Parathyroid adenoma (tissue), 2 donors: ENCODE results near the gene PNPLA1.

ENCODE experiments used
- H2AFZ ChIP-seq: fragments of 300-600 bp; sonication (generic); one replicate; pipeline ENCODE4 v1.7.0; 2017; ENCODE audit warnings: antibody characterized with exemption, mild to moderate bottlenecking
- H3K27ac ChIP-seq: fragments of 300-600 bp; sonication (generic); one replicate; pipeline ENCODE4 v1.7.0; 2017
- H3K27me3 ChIP-seq: fragments of 300-600 bp; sonication (generic); one replicate; pipeline ENCODE4 v1.7.0; 2017; ENCODE audit warnings: low read length; ENCODE audit not compliant: control insufficient read depth, insufficient read depth
- H3K36me3 ChIP-seq: fragments of 300-600 bp; sonication (generic); one replicate; pipeline ENCODE4 v1.7.0; 2017; ENCODE audit warnings: low read length; ENCODE audit not compliant: control insufficient read depth, insufficient read depth
- H3K4me1 ChIP-seq: fragments of 300-600 bp; sonication (generic); one replicate; pipeline ENCODE4 v1.7.0; 2017; ENCODE audit warnings: control low read depth
- H3K4me2 ChIP-seq: fragments of 300-600 bp; sonication (generic); one replicate; pipeline ENCODE4 v1.7.0; 2017; ENCODE audit warnings: low read length
- H3K4me3 ChIP-seq: fragments of 300-600 bp; sonication (generic); one replicate; pipeline ENCODE4 v1.7.0; 2017; ENCODE audit warnings: low read depth, low read length
- H3K79me2 ChIP-seq: fragments of 300-600 bp; sonication (generic); one replicate; pipeline ENCODE4 v1.7.0; 2017; ENCODE audit warnings: control low read depth
- H3K9ac ChIP-seq: fragments of 300-600 bp; sonication (generic); one replicate; pipeline ENCODE4 v1.7.0; 2017; ENCODE audit warnings: mild to moderate bottlenecking
- H3K9me3 ChIP-seq: fragments of 300-600 bp; sonication (generic); one replicate; pipeline ENCODE4 v1.7.0; 2017; ENCODE audit warnings: low read length; ENCODE audit not compliant: control insufficient read depth
- CTCF ChIP-seq: fragments of 300-600 bp; sonication (generic); IDR thresholded peaks from one replicate; pipeline ENCODE4 v1.7.0; 2017; ENCODE audit warnings: antibody characterized with exemption, mild to moderate bottlenecking
- donor health status: primary hyperparathyroidism.

PNPLA1 gene

GRCh38 chr6:36296240-36296639 lies 26.4 kb downstream of the PNPLA1 start:
- H3K4me3 ChIP-seq: no peak overlapping the region
- no peaks in the 10 kb centered on the region for H3K27me3 ChIP-seq
- no peaks in the 10 kb centered on the region for H3K9me3 ChIP-seq
- no peak overlapping the region for H2AFZ ChIP-seq
- no peak overlapping the region for H3K9ac ChIP-seq
- no peak for TF ChIP-seq CTCF
- no peak overlapping the region for H3K4me2 ChIP-seq
- no peak overlapping the region for H3K27ac ChIP-seq
- H3K79me2 ChIP-seq: no peaks in the 10 kb centered on the region
- no peaks in the 10 kb centered on the region for H3K36me3 ChIP-seq
- no peaks in the 10 kb centered on the region for H3K4me1 ChIP-seq

GRCh38 chr6:36297051-36297450 lies 27.2 kb downstream of the PNPLA1 start:
- no peaks in the 10 kb centered on the region for H3K4me1 ChIP-seq
- no peak for TF ChIP-seq CTCF
- H3K9me3 ChIP-seq: no peaks in the 10 kb centered on the region
- H3K27me3 ChIP-seq: no peaks in the 10 kb centered on the region
- no peak overlapping the region for H3K4me3 ChIP-seq
- H3K9ac ChIP-seq: no peak overlapping the region
- H3K79me2 ChIP-seq: no peaks in the 10 kb centered on the region
- H3K36me3 ChIP-seq: no peaks in the 10 kb centered on the region
- H3K27ac ChIP-seq: no peak overlapping the region
- no peak overlapping the region for H3K4me2 ChIP-seq
- no peak overlapping the region for H2AFZ ChIP-seq

- Histone ChIP-seq H3K9me3 (no peaks in the 10 kb centered on the region), H3K27me3 (no peaks in the 10 kb centered on the region), H3K27ac (no peak overlapping the region)
Observed at GRCh38 chr6:36297511-36297910, 27.7 kb downstream of the PNPLA1 start.

GRCh38 chr6:36298027-36298426 lies 28.2 kb downstream of the PNPLA1 start:
- Histone ChIP-seq H3K79me2 (no peaks in the 10 kb centered on the region), H3K9me3 (no peaks in the 10 kb centered on the region), H3K9ac (no peak overlapping the region)

More at GRCh38 chr6:36297511-36297910, 27.7 kb downstream of the PNPLA1 start:
- H3K4me2 ChIP-seq: no peak overlapping the region
- no peaks in the 10 kb centered on the region for H3K79me2 ChIP-seq
- H3K4me3 ChIP-seq: no peak overlapping the region
- H2AFZ ChIP-seq: no peak overlapping the region
- TF ChIP-seq CTCF: no peak
- H3K4me1 ChIP-seq: no peaks in the 10 kb centered on the region
- H3K9ac ChIP-seq: no peak overlapping the region
- H3K36me3 ChIP-seq: no peaks in the 10 kb centered on the region

More at GRCh38 chr6:36298027-36298426, 28.2 kb downstream of the PNPLA1 start:
- Histone ChIP-seq H2AFZ (no peak overlapping the region), H3K36me3 (no peaks in the 10 kb centered on the region), H3K4me1 (no peaks in the 10 kb centered on the region), H3K27ac (no peak overlapping the region), H3K4me3 (no peak overlapping the region), H3K4me2 (no peak overlapping the region), H3K27me3 (no peaks in the 10 kb centered on the region)
- TF ChIP-seq CTCF: no peak
